Gastrocnemius medialis (tissue), 4 donors: ENCODE measurements around the gene RSU1. TPM values are rescaled to one million over a fixed set of nuclear protein-coding genes. Genes with fewer than 3 reads are reported as not detected.
A peak's percentile ranks its signal among the peaks of the same experiment; 100 is the strongest.

ENCODE experiments used
- ATAC-seq, 2 donors: fragments of 150-250 bp; one replicate each; pipeline ENCODE4 v1.9.1; 2016
- DNase-seq, 2 donors: peaks; one replicate each; pipeline ENCODE4 v3.0.0-alpha.2; 2019
- H3K27ac ChIP-seq, 4 donors: fragments of 200-600 bp; sonication (generic); 1 replicate in 1 of 4; 2 replicates in 3 of 4; pipeline ENCODE4 v1.5.1; 2016 to 2018; ENCODE audit warnings: mild to moderate bottlenecking in 2 of 4, moderate library complexity in 1 of 4
- H3K27me3 ChIP-seq, 3 donors: fragments of 200-600 bp; sonication (generic) in 2 of 3; 1 replicate in 1 of 3; 2 replicates in 2 of 3; pipeline versions ENCODE4 v1.5.1 to v1.6.0; 2016 to 2019; ENCODE audit warnings: mild to moderate bottlenecking in 1 of 3, moderate library complexity in 1 of 3
- H3K36me3 ChIP-seq, 2 donors: fragments of 200-600 bp; sonication (generic) in 1 of 2; one replicate each; pipeline ENCODE4 v1.5.1; 2017 to 2018
- H3K4me1 ChIP-seq, 2 donors: fragments of 200-600 bp; sonication (generic) in 1 of 2; one replicate each; pipeline ENCODE4 v1.5.1; 2016 to 2017; ENCODE audit warnings: mild to moderate bottlenecking in 2 of 2
- H3K4me3 ChIP-seq, 4 donors: fragments of 200-600 bp; sonication (generic) in 3 of 4; 1 replicate in 1 of 4; 2 replicates in 3 of 4; pipeline ENCODE4 v1.5.1; 2016 to 2019; ENCODE audit warnings: mild to moderate bottlenecking in 2 of 4
- H3K9me3 ChIP-seq, 3 donors: fragments of 200-600 bp; sonication (generic) in 2 of 3; 1 replicate in 1 of 3; 2 replicates in 2 of 3; pipeline ENCODE4 v1.5.1; 2016 to 2019
- POLR2A ChIP-seq, 2 donors: fragments of 450-650 bp; IDR thresholded peaks; one replicate each; pipeline ENCODE4 v1.6.1; 2017; ENCODE audit warnings: antibody characterized with exemption in 2 of 2, mild to moderate bottlenecking in 2 of 2, moderate library complexity in 2 of 2
- in situ Hi-C, 4 donors: fragments of 200-750 bp; cut with MboI; loops; one replicate each; pipeline versions ENCODE4 v1.15.0 to v1.8.0; 2017; ENCODE audit warnings: low sequenced_read_pairs in 4 of 4
- intact Hi-C: fragments of 100-400 bp; cut with DNase I; formaldehyde crosslinking; loops from one replicate; pipeline ENCODE4 v1.15.1; 2023; ENCODE audit warnings: low total_unique reads
- total RNA-seq, 4 donors: library from RNA; depleted of rRNA; stranded (reverse); fragments of >200 nt; gene quantifications; one replicate each; pipeline versions ENCODE4 v1.1.0 to v1.2.3, GENCODE V29; 2016
- TF ChIP-seq, protein P1 (sequence below), 5 experiments: fragments of 450-650 bp in 3 of 5; fragments of 200-600 bp in 2 of 5; sonication (generic) in 2 of 5; IDR thresholded peaks in 4 of 5; conservative IDR thresholded peaks in 1 of 5; 1 replicate in 4 of 5; 2 replicates in 1 of 5; pipeline ENCODE4 v1.5.1; 2016 to 2019; ENCODE audit warnings: antibody characterized with exemption in 5 of 5, mild to moderate bottlenecking in 3 of 5, moderate library complexity in 3 of 5

Gene RSU1
- total RNA-seq, 4 donors from 2014 or later = 24.2 to 32.8 (median 26.1) TPM

- Histone ChIP-seq H3K36me3 (peaks cover 0 to 13% of the 10 kb centered on the region in 2 donors), H3K27ac (no peak overlapping the region), H3K4me3 (no peak overlapping the region), H3K9me3 (no peaks in the 10 kb centered on the region), H3K27me3 (no peaks in the 10 kb centered on the region), H3K4me1 (no peaks in the 10 kb centered on the region)
- TF ChIP-seq, protein P1, sequence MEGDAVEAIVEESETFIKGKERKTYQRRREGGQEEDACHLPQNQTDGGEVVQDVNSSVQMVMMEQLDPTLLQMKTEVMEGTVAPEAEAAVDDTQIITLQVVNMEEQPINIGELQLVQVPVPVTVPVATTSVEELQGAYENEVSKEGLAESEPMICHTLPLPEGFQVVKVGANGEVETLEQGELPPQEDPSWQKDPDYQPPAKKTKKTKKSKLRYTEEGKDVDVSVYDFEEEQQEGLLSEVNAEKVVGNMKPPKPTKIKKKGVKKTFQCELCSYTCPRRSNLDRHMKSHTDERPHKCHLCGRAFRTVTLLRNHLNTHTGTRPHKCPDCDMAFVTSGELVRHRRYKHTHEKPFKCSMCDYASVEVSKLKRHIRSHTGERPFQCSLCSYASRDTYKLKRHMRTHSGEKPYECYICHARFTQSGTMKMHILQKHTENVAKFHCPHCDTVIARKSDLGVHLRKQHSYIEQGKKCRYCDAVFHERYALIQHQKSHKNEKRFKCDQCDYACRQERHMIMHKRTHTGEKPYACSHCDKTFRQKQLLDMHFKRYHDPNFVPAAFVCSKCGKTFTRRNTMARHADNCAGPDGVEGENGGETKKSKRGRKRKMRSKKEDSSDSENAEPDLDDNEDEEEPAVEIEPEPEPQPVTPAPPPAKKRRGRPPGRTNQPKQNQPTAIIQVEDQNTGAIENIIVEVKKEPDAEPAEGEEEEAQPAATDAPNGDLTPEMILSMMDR (IDR thresholded peaks at IDR 0.05 in 4 of 5, conservative IDR thresholded peaks at IDR 0.05 in 1 of 5) = no peak
- TF ChIP-seq POLR2A (IDR thresholded peaks at IDR 0.05) = no peak
- ATAC-seq (no peak), DNase-seq (no peak)
- in situ Hi-C loops (no loop called here), intact Hi-C loops (no loop called here)
Observed at GRCh38 chr10:16727666-16728065, 89.6 kb downstream of the RSU1 start.

GRCh38 chr10:16724509-16724908 lies 92.7 kb downstream of the RSU1 start:
- no peak overlapping the region for H3K27ac ChIP-seq
- DNase-seq (no peak), ATAC-seq (peak; percentile 61 to 74)
- H3K4me3 ChIP-seq = no peak overlapping the region
- TF ChIP-seq, protein P1 (IDR thresholded peaks at IDR 0.05 in 4 of 5, conservative IDR thresholded peaks at IDR 0.05 in 1 of 5) = no peak
- no peak for TF ChIP-seq POLR2A (IDR thresholded peaks at IDR 0.05)
- peaks cover 0 to 7% of the 10 kb centered on the region in 2 donors for H3K36me3 ChIP-seq
- no peaks in the 10 kb centered on the region for H3K9me3 ChIP-seq
- intact Hi-C loops = no loop called here
- no peaks in the 10 kb centered on the region for H3K4me1 ChIP-seq
- in situ Hi-C loops = no loop called here
- H3K27me3 ChIP-seq = no peaks in the 10 kb centered on the region

DNA sequence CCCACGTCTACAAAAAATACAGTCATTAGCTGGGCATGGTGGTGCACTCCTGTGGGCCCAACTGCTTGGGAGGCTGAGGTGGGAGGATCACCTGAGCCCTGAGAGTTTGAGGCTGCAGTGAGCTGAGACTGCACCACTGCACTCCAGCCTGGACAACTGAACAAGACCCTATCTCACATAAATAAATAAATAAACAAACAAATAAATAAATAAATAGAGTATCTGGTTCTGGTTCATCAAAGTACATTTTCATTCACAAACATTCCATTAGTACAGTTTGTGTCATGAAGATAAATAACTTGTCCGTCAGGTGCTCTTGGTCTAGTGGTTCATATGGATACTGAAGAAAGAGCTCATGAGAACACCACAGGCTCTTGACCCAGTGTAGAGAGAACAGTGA lies 96.4 kb downstream of the RSU1 start:
- Histone ChIP-seq H3K36me3 (no peaks in the 10 kb centered on the region), H3K27ac (no peak overlapping the region), H3K4me1 (peaks cover 7 to 11% of the 10 kb centered on the region in 2 donors), H3K27me3 (no peaks in the 10 kb centered on the region), H3K9me3 (no peaks in the 10 kb centered on the region), H3K4me3 (no peak overlapping the region)
- no peak for DNase-seq
- in situ Hi-C loops = no loop called here
- TF ChIP-seq POLR2A (IDR thresholded peaks at IDR 0.05) = no peak
- TF ChIP-seq, protein P1 (IDR thresholded peaks at IDR 0.05 in 4 of 5, conservative IDR thresholded peaks at IDR 0.05 in 1 of 5) = no peak
- intact Hi-C loops = no loop called here
- no peak for ATAC-seq

DNA sequence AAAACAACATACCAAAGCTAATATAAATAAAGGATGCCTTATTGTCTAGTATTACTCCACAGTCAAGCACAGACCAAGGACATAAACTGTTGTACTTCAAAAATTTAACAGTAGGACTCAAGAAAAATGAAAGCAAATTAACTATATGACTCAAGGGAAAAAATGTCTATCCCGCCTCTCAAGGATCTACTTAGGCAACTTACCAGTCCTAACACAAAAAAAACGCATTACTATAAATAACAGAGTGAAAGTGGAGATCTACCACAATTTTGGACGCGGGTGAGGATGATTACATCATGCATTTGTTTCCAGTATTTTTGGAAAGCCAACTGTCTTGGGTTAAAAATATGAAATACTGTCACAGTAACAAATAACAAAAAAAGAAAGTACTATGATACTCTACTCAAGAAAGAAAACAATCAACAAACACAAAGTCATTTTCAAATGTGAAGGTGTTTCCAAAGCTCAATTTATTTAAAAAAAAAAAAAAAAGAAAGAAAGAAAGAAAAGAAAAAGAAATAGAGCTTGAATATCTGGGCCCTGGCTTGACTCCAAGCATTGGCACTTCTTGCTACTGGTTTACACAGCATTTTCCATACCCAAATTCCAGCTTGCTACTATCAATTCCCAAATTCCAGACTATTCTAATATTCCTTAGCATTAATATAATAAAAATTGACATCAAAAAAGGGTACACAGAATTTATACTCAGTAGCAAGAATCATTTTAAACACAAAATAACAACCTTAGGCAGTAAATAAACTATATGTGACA lies 99.4 kb downstream of the RSU1 start:
- ATAC-seq = no peak
- no peak for DNase-seq
- intact Hi-C loops (no loop called here), in situ Hi-C loops (no loop called here)
- Histone ChIP-seq H3K36me3 (no peaks in the 10 kb centered on the region), H3K27ac (no peak overlapping the region), H3K4me3 (no peak overlapping the region), H3K9me3 (peaks cover 0 to 4% (median 0%) of the 10 kb centered on the region in 3 donors), H3K27me3 (no peaks in the 10 kb centered on the region), H3K4me1 (peaks cover 7 to 11% of the 10 kb centered on the region in 2 donors)
- TF ChIP-seq, protein P1 (IDR thresholded peaks at IDR 0.05 in 4 of 5, conservative IDR thresholded peaks at IDR 0.05 in 1 of 5) = no peak
- no peak for TF ChIP-seq POLR2A (IDR thresholded peaks at IDR 0.05)
